ENCODE results near the gene FSTL4.

DNA sequence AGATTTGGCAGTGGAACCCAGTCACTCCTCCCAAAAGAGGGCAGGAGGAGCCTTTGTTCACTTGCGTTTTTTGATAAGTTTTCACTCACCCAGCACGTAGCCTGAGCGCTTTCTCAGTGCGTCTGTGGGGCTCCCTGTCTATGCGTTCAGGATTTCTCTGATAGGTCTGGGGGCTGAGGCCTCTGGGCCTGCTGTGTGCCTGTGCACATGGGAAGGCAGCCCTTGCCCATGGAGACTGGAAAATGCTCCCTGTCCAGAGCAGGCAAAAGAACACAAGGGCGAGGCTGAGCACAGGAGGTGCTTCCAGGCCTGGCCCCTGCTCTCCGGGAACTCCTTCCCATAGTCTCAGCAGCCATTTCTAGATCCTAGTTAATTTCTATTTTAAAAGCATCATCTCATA, 249.9 kb downstream of the FSTL4 start:
- TF ChIP-seq, protein P1, sequence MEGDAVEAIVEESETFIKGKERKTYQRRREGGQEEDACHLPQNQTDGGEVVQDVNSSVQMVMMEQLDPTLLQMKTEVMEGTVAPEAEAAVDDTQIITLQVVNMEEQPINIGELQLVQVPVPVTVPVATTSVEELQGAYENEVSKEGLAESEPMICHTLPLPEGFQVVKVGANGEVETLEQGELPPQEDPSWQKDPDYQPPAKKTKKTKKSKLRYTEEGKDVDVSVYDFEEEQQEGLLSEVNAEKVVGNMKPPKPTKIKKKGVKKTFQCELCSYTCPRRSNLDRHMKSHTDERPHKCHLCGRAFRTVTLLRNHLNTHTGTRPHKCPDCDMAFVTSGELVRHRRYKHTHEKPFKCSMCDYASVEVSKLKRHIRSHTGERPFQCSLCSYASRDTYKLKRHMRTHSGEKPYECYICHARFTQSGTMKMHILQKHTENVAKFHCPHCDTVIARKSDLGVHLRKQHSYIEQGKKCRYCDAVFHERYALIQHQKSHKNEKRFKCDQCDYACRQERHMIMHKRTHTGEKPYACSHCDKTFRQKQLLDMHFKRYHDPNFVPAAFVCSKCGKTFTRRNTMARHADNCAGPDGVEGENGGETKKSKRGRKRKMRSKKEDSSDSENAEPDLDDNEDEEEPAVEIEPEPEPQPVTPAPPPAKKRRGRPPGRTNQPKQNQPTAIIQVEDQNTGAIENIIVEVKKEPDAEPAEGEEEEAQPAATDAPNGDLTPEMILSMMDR (conservative IDR thresholded peaks at IDR 0.05; ENCODE audit: low read depth, low read length): no peak
- TF ChIP-seq POLR2A (IDR thresholded peaks at IDR 0.05; ENCODE audit: low read depth, low read length) (no peak), CHD1 (IDR thresholded peaks at IDR 0.05; ENCODE audit: low read depth, low read length) (no peak), RAD21 (IDR thresholded peaks at IDR 0.05; ENCODE audit: low read length) (no peak), RFX5 (IDR thresholded peaks at IDR 0.05; ENCODE audit: low read depth, low read length) (no peak)
- TF ChIP-seq, protein P2, sequence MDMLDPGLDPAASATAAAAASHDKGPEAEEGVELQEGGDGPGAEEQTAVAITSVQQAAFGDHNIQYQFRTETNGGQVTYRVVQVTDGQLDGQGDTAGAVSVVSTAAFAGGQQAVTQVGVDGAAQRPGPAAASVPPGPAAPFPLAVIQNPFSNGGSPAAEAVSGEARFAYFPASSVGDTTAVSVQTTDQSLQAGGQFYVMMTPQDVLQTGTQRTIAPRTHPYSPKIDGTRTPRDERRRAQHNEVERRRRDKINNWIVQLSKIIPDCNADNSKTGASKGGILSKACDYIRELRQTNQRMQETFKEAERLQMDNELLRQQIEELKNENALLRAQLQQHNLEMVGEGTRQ (IDR thresholded peaks at IDR 0.05; ENCODE audit: low read depth, low read length): no peak

All from IMR-90 (cell line).